Measurements from ENCODE around the gene NCKAP5.

DNA sequence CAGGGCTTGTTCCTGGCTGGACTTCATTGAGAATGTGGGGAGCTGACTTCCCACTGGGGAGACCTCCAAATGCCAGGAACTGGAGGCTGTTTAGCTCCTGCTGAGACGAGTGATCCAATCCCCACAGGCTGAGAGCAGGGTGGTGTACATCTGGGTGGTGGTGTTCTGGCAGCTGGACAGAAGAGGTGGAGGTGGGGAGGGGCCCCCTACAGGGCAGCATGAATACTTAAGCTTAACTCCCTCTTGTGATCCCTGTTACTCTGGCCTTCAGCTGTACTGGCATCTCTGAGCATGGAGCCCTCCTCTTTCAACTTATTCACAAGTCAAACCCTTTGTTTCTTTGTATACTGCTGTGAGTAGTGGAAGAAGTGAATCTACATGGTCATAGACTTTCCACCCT is 730.5 kb downstream of the NCKAP5 start:
- TF ChIP-seq, protein P1, sequence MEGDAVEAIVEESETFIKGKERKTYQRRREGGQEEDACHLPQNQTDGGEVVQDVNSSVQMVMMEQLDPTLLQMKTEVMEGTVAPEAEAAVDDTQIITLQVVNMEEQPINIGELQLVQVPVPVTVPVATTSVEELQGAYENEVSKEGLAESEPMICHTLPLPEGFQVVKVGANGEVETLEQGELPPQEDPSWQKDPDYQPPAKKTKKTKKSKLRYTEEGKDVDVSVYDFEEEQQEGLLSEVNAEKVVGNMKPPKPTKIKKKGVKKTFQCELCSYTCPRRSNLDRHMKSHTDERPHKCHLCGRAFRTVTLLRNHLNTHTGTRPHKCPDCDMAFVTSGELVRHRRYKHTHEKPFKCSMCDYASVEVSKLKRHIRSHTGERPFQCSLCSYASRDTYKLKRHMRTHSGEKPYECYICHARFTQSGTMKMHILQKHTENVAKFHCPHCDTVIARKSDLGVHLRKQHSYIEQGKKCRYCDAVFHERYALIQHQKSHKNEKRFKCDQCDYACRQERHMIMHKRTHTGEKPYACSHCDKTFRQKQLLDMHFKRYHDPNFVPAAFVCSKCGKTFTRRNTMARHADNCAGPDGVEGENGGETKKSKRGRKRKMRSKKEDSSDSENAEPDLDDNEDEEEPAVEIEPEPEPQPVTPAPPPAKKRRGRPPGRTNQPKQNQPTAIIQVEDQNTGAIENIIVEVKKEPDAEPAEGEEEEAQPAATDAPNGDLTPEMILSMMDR (conservative IDR thresholded peaks at IDR 0.05): no peak
- TF ChIP-seq EZH2 (IDR thresholded peaks at IDR 0.05; ENCODE audit: low read depth): no peak
